GM13976 (cell line): ENCODE measurements around the gene ART5.
"Not testable (repeated sequence)": the region's sequence is repeated elsewhere in the genome, so short reads cannot be mapped to it uniquely, and the experiment has no call there.

ENCODE experiments used
- DNase-seq: peaks from one replicate; pipeline ENCODE4 v3.0.0; 2012; ENCODE audit warnings: low spot score
- in situ Hi-C: fragments of 300-500 bp; cut with MboI; formaldehyde crosslinking; loops from one replicate; pipeline ENCODE4 v1.12.0; 2022; ENCODE audit warnings: low sequenced_read_pairs, mixed read lengths, inconsistent platforms; ENCODE audit not compliant: unreplicated experiment
- TF ChIP-seq, protein P1 (sequence below): IDR thresholded peaks from 2 replicates; pipeline ENCODE4 v1.5.1; 2012; ENCODE audit warnings: borderline replicate concordance, mild to moderate bottlenecking; ENCODE audit not compliant: insufficient read depth; ENCODE audit errors: extremely low read depth, missing control alignments, control extremely low read depth

ART5 gene

DNA sequence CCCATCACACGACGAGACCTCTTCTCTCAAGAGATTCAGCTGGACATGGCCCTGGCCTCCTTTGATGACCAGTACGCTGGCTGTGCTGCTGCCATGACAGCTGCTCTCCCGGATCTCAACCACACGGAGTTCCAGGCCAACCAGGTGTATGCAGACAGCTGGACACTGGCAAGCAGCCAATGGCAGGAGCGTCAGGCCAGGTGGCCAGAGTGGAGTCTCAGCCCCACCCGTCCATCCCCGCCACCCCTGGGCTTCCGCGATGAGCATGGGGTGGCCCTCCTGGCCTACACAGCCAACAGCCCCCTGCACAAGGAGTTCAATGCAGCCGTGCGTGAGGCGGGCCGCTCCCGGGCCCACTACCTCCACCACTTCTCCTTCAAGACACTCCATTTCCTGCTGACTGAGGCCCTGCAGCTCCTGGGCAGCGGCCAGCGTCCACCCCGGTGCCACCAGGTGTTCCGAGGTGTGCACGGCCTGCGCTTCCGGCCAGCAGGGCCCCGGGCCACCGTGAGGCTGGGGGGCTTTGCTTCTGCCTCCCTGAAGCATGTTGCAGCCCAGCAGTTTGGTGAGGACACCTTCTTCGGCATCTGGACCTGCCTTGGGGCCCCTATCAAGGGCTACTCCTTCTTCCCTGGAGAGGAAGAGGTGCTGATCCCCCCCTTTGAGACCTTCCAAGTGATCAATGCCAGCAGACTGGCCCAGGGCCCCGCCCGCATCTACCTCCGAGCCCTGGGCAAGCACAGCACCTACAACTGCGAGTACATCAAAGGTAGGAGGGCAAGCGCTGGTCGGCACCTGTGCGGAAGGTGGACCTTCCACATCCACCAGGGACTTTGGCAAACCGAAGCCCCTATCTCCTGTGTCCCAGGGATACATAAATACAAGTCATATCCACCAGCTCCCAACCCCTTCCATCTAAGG is 18.1 kb upstream of the ART5 start:
- TF ChIP-seq, protein P1, sequence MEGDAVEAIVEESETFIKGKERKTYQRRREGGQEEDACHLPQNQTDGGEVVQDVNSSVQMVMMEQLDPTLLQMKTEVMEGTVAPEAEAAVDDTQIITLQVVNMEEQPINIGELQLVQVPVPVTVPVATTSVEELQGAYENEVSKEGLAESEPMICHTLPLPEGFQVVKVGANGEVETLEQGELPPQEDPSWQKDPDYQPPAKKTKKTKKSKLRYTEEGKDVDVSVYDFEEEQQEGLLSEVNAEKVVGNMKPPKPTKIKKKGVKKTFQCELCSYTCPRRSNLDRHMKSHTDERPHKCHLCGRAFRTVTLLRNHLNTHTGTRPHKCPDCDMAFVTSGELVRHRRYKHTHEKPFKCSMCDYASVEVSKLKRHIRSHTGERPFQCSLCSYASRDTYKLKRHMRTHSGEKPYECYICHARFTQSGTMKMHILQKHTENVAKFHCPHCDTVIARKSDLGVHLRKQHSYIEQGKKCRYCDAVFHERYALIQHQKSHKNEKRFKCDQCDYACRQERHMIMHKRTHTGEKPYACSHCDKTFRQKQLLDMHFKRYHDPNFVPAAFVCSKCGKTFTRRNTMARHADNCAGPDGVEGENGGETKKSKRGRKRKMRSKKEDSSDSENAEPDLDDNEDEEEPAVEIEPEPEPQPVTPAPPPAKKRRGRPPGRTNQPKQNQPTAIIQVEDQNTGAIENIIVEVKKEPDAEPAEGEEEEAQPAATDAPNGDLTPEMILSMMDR, result no peak
- in situ Hi-C loops, result no loop called here
- DNase-seq, result no peak

DNA sequence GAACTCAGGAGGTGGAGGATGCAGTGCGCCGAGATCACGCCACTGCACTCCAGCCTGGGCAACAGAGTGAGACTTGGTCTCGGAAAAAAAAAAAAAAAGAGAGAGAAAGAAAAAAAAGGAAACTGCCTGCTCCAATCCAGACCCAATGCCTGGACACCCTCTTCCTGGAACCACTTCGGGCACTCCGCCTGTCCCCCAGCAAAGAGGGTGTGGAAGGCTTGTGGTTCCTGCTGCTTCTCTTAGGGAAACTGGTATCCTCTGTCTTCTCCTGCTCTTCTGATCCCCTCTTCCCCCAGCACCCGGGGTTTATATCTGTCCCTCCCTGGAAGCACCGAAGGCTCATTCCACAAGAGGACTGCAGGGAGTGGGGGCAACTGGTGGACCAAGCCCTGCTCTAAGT is 16.5 kb upstream of the ART5 start:
- no peak for DNase-seq
- in situ Hi-C loops, result no loop called here
- TF ChIP-seq, protein P1, result no peak

DNA sequence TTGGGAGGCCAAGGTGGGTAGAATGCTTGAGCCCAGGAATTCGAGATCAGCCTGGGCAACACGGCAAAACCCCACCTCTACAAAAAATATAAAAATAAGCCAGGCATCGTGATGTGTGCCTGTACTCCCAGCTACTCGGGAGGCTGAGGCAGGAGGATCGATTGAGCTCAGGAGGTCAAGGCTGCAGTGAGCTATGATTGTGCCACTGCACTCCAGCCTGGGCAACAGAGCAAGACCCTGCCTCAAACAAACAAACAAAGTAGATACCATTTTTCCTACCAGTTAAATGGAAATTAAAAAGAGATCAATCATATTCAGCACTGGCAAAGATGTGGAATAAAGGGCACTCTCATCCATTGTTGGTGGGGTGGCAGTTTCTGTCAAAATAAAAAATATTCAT is 15.5 kb upstream of the ART5 start:
- DNase-seq, in situ Hi-C loops: not testable (repeated sequence)

DNA sequence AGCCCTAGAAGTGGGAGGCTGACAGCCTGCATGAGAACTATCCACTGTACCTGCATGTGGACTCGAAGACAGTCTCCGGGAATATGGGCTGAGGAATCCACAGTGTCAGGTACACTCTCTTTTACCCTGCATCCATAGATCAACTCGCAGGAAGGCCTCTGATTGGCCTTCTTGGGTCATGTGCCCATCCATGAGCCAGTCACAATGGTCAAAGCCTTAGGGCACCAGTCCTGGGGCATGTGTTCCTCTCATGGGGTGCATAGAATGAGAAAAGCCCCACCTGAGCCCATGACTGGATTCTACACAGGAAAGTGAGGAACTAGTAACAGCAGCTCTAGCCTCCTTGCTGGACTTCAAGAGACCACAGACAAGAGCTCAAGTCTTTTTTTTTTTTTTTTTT is 13.8 kb upstream of the ART5 start:
- TF ChIP-seq, protein P1, result no peak
- DNase-seq, result no peak
- in situ Hi-C loops, result no loop called here

DNA sequence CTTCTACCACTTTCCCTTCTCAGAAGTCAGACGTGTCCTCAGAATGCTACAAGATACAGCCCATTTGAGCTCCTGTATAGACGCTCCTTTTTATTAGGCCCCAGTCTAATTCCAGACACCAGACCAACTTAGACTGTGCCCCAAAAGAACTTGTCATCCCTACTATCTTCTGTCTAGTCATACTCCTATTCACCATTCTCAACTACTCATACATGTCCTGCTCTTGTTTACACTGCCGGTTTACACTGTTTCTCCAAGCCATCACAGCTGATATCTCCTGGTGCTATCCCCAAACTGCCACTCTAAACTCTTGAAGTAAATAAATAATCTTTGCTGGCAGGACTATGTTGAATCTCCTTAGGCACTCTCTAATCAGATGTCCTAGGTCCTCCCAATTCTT is 10.7 kb upstream of the ART5 start:
- in situ Hi-C loops, DNase-seq: not testable (repeated sequence)

DNA sequence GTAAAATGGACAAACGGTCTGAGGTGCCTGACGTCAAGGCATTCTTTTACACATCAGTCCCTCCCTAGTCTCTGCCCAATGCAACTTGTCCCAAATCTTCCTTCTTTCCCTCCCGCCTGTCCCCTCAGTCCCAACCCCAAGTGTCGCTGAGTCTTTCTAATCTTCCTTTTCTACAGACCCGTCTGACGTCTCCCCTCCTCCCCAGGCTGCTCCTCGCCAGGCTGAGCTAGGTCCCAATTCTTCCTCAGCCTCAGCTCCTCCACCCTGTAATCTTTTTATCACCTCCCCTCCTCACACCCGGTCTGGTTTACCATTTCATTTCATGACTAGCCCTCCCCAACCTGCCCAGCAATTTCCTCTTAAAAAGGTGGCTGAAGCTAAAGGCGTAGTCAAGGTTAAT is 7.6 kb upstream of the ART5 start:
- in situ Hi-C loops, DNase-seq: not testable (repeated sequence)

DNA sequence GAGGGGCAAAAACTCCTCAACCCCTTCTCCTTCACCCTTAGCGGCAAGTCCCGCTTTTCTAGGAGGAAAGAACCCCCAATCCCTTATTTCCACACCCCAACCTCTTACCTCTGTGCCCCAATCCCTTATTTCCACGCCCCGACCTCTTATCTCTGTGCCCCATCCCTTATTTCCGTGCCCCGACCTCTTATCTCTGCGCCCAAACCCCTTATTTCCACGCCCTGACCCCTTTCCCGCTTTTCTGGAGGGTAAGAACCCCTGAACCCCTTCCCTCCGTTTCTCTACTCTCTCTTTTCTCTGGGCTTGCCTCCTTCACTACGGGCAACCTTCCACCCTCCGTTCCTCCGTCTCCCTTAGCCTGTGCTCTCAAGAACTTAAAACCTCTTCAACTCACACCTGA is 7.1 kb upstream of the ART5 start:
- in situ Hi-C loops, DNase-seq: not testable (repeated sequence)

DNA sequence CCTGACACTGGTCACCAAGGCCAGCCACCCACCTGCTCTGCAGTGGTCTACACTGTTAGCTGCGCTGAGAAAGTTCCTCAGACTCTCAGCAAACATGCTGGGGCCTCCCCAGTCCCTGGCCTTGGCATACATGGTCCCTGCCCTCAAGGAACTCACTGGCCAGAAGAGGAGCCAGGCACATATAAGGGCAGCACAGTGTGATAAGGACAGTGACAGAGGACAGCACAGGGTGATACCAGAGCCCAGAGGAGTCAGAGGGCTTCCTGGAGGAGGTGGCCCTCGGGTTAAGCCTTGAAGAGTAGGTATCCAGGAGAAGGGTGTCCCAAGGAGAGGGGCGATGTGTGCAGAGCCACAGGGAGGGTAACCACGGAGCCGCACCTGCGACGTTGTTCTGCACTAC is 3.8 kb upstream of the ART5 start:
- in situ Hi-C loops, result no loop called here
- DNase-seq, result no peak
- TF ChIP-seq, protein P1, result no peak

DNA sequence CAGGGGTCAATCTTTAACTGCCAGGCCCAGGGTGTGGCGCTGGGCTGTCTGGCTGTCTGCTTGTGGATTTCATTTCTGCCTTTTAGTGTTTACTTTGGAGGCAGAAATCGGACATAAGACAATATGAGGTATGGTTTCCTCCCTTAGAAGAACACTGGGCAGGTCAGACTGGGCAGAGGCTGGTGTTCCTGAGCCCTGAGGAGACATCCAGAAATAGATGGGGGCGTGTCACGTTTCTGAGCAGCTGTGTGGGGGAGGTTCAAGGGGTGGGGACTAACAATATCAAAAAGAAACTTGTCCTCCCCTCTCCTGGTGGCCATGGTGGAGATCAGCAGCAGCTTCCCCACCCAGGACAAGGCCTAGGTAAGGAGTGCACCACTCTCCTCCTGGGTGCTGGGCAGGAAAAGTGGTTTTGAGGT is 3.0 kb upstream of the ART5 start, which contains the start of gene ART1:
TSS of gene ART1 (plus strand) at position 312 of the 419 bp plus-strand sequence. CDS start 14,086 bp downstream, outside the sequence.
- TF ChIP-seq, protein P1, result no peak
- in situ Hi-C loops, result no loop called here
- no peak for DNase-seq

DNA sequence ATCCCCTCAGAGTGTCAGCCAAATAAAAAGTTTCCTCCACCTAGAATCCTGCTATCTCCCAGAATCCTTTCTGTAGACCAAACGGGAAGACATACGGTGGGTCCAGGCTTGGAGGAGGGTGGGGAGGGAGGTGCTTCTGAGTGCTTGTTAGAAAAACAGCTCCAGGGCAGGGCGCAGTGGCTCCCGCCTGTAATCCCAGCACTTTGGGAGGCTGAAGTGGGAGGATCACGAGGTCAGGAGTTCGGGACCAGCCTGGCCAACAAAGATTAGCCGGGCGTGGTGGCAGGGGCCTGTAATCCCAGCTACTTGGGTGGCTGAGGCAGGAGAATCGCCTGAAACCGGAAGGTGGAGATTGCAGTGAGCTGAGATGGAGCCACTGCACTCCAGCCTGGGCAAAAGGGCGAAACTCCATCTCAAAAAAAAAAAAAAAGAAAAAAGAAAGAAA is 1.3 kb upstream of the ART5 start:
- in situ Hi-C loops, DNase-seq: not testable (repeated sequence)
